Heart left ventricle (tissue), 16 donors: Measurements from ENCODE around the gene HELZ. TPM values are rescaled to one million over a fixed set of nuclear protein-coding genes. Genes with fewer than 3 reads are reported as not detected.

Experiments
- ATAC-seq, 4 donors: fragments of 200-7000 bp; cut with Tn5 transposase; one replicate each; pipeline ENCODE4 v1.9.1; 2020 to 2022; ENCODE audit warnings: moderate library complexity in 4 of 4, mild to moderate bottlenecking in 3 of 4, moderate number of reproducible peaks in 1 of 4
- DNase-seq, 5 donors: peaks; one replicate each; pipeline ENCODE4 v3.0.0-alpha.2; 2020
- H3K27ac ChIP-seq, 12 donors: fragments of 200-600 bp; sonication (generic) in 4 of 12; one replicate each; pipeline versions ENCODE4 v1.5.0 to v1.8.0; 2016 to 2022; ENCODE audit warnings: mild to moderate bottlenecking in 2 of 12
- H3K27me3 ChIP-seq, 9 donors: fragments of 200-600 bp; sonication (generic) in 2 of 9; one replicate each; pipeline versions ENCODE4 v1.5.1 to v1.8.0; 2016 to 2022; ENCODE audit warnings: mild to moderate bottlenecking in 3 of 9
- H3K36me3 ChIP-seq, 9 donors: fragments of 200-600 bp; sonication (generic) in 2 of 9; one replicate each; pipeline versions ENCODE4 v1.5.0 to v1.8.0; 2018 to 2022; ENCODE audit warnings: mild to moderate bottlenecking in 2 of 9
- H3K4me1 ChIP-seq, 12 donors: fragments of 200-600 bp; sonication (generic) in 4 of 12; one replicate each; pipeline versions ENCODE4 v1.5.0 to v1.8.0; 2016 to 2022; ENCODE audit warnings: mild to moderate bottlenecking in 3 of 12
- H3K4me3 ChIP-seq, 12 donors: fragments of 200-600 bp; sonication (generic) in 4 of 12; one replicate each; pipeline versions ENCODE4 v1.5.0 to v1.8.0; 2017 to 2022; ENCODE audit warnings: mild to moderate bottlenecking in 9 of 12, moderate library complexity in 4 of 12
- H3K9me3 ChIP-seq, 12 donors: fragments of 200-600 bp; sonication (generic) in 4 of 12; one replicate each; pipeline versions ENCODE4 v1.5.0 to v1.8.0; 2016 to 2022; ENCODE audit warnings: mild to moderate bottlenecking in 1 of 12
- CTCF ChIP-seq, 12 donors: fragments of 200-600 bp; sonication (generic) in 4 of 12; IDR thresholded peaks; one replicate each; pipeline versions ENCODE4 v1.5.0 to v1.8.0; 2018 to 2022; ENCODE audit warnings: antibody characterized with exemption in 12 of 12, mild to moderate bottlenecking in 5 of 12
- POLR2A ChIP-seq, 2 donors: fragments of 450-650 bp; IDR thresholded peaks; one replicate each; pipeline ENCODE4 v1.6.1; 2017; ENCODE audit warnings: antibody characterized with exemption in 2 of 2, mild to moderate bottlenecking in 2 of 2, moderate library complexity in 2 of 2
- WGBS, 4 donors: extraction: QIAGEN DNeasy Blood & Tissue Kit in 2 of 4; methylation state at CpG; one replicate each; pipeline versions ENCODE4 v1.1.5 to v1.1.7; 2013 to 2018; 5-methylcytosine and 5-hydroxymethylcytosine counted together
- intact Hi-C, 10 donors: fragments of 100-400 bp; cut with DNase I; formaldehyde crosslinking; loops; one replicate each; pipeline versions ENCODE4 v1.11.1 to v1.14.2; 2022
- polyA plus RNA-seq, 2 donors: library from polyadenylated mRNA; stranded (reverse); fragments of 200-250 nt; gene quantifications; one replicate each; pipeline ENCODE4 v1.2.3, GENCODE V29; 2013
- total RNA-seq, 9 donors: library from RNA; depleted of rRNA in 2 of 9; stranded (reverse); fragments of >200 nt in 2 of 9; fragmentation: NEBNext Ultra II Directional in 3 of 9; extraction: Animal tissue kit (Norgen Biotek cat#: 25700) in 3 of 9; gene quantifications; one replicate each; pipeline versions ENCODE4 v1.1.0 to v1.2.4, GENCODE V29; 2016 to 2023
- donor health status: ischemic (EF 13 %, LVEDD 7.1; RV severe dilation, severe dysfunction).
- donor health status: healthy with polysubstance abuse.
- donor health status: DM: no; HTN: yes; CAD: no.
- donor health status: DM: no; HTN: no; CAD: no.
- donor health status: ischemic (EF 25% LVEDD 6.9; RV normal size, moderate dysfunction).
- donor health status: ischemic (EF 25% LVEDD 5.7; RV mildly dilated, moderate dysfunction).
- donor health status: healthy.
- donor health status: DM: yes; HTN: yes; CAD: no.
- donor health status: ischemic (EF 35%, LVEDD 5.7; RV mildly dilated, moderate dysfunction).
- donor health status: nonischemic (EF 11% LVEDD 7.7; RV severe dilation, severe dysfunction).
- donor health status: DM: yes; HTN: yes; CAD: no.
- donor health status: PGD.
- donor health status: ischemic (EF 29% LVEDD 5.4; RV normal size, mild dysfunction).
- donor health status: nonischemic (EF 23%, LVEDD 6.1; RV moderate dilation, normal function).

Gene HELZ
- total and polyA plus RNA-seq, 11 donors, result 5.1 to 48.4 (median 30.3) TPM

DNA sequence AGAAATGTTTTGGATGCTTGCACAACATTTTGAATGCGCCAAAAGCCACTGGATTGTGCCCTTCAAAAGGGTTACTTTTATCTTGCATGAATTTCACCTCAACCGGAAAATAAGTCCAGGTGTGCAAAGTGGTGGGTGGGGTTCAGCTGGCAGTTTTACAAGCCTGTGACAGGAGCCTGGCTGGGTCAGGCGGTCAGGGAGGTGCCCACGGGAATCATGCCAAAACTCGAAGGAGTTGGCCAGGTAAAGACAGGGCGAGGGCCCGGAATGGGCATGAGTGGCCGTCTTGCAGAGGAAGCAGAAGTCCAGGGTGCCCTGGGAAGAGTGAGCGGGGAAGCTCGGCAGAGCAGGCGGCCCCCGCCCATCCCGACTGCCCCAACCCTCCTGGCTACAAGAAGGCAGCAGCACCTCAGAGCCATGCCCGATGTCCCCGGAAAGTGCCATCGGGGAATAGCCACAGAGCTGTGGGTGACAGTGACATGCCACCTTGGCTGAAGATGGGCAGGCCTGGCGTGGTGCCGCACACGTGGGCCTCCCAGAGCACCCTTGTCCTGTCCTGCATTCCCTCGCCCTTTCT lies 219.7 kb downstream of the HELZ start:
- Histone ChIP-seq H3K27me3 (no peaks in the 10 kb centered on the region), H3K36me3 (no peaks in the 10 kb centered on the region), H3K9me3 (no peaks in the 10 kb centered on the region), H3K27ac (no peak overlapping the region), H3K4me3 (no peak overlapping the region), H3K4me1 (peaks cover 0 to 5% (median 0%) of the 10 kb centered on the region in 12 donors)
- no peak for DNase-seq
- no peak for TF ChIP-seq CTCF (IDR thresholded peaks at IDR 0.05)
- TF ChIP-seq POLR2A (IDR thresholded peaks at IDR 0.05), result no peak
- ATAC-seq, result no peak
- intact Hi-C loops, result no loop called here
- 81 to 91% (median 87%) methylated on average over 17 to 20 of the region's 20 CpGs for WGBS, 4 donors

DNA sequence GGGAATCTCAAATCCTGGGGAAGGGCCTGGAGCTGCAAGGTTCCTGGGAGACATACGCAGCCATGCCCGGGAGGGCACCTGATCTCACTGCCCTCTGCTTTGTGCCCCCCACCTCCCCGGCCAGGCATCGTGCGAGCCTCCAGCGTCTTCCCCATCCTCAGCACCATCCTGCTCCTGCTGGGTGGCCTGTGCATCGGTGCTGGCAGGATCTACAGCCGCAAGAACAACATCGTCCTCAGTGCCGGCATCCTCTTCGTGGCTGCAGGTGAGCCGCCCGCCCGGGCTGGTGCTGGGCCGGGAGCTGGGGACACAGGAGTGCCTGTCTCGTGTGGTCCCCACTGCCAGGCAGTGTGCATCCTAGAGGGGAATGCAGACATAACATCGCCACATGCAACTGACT lies 220.3 kb downstream of the HELZ start:
- no peaks in the 10 kb centered on the region for H3K9me3 ChIP-seq
- H3K27me3 ChIP-seq, result no peaks in the 10 kb centered on the region
- peaks cover 0 to 5% (median 0%) of the 10 kb centered on the region in 12 donors for H3K4me1 ChIP-seq
- H3K36me3 ChIP-seq, result no peaks in the 10 kb centered on the region
- DNase-seq, result no peak
- no peak for TF ChIP-seq POLR2A (IDR thresholded peaks at IDR 0.05)
- no peak for TF ChIP-seq CTCF (IDR thresholded peaks at IDR 0.05)
- intact Hi-C loops, result no loop called here
- ATAC-seq, result no peak
- WGBS, 4 donors, result 91 to 96% (median 93%) methylated on average over 8 to 17 of the region's 17 CpGs
- H3K27ac ChIP-seq, result no peak overlapping the region
- no peak overlapping the region for H3K4me3 ChIP-seq

- no peak for ATAC-seq
- no peaks in the 10 kb centered on the region for H3K27me3 ChIP-seq
- H3K27ac ChIP-seq, result no peak overlapping the region
- intact Hi-C loops, result no loop called here
- no peaks in the 10 kb centered on the region for H3K9me3 ChIP-seq
- no peak overlapping the region for H3K4me3 ChIP-seq
- no peaks in the 10 kb centered on the region for H3K36me3 ChIP-seq
- 78 to 87% (median 85%) methylated on average over 9 to 12 of the region's 12 CpGs for WGBS, 4 donors
- peaks cover 0 to 5% (median 0%) of the 10 kb centered on the region in 12 donors for H3K4me1 ChIP-seq
- TF ChIP-seq POLR2A (IDR thresholded peaks at IDR 0.05) (no peak), CTCF (IDR thresholded peaks at IDR 0.05) (no peak)
- DNase-seq, result no peak
Observed at GRCh38 chr17:67022451-67022810, 222.6 kb downstream of the HELZ start.

DNA sequence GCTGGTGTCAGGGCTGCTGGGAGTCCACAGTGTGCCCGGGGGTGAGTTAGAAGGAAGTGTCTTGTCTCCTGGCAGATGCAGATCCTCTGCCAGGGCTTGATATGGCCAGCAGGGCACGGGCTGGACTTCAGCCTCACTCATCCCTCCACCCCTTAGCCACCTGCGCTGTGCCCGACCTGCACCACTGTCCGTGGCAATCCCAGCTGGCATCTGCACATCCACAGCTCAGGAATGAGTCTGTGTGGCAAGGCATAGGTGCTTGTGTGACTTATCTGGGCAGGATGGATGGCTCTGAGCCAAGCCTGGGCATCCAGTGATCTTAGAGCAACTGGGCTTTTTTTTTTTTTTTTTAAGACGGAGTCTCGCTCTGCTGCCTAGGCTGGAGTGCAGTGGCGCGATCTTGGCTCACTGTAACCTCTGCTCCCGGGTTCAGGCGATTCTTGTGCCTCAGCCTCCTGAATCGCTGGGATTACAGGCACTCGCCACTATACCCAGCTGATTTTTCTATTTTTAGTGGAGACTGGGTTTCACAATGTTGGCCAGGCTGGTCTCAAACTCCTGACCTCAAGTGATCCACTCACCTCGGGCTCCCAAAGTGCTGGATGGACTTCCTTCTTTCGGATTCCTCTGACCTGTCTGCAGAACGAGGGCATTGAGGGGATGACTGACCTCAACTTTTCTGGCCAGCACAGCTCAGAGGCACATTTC lies 223.1 kb downstream of the HELZ start:
- peaks cover 0 to 1% (median 0%) of the 10 kb centered on the region in 12 donors for H3K4me1 ChIP-seq
- no peaks in the 10 kb centered on the region for H3K36me3 ChIP-seq
- ATAC-seq, result no peak
- no peak for DNase-seq
- H3K27me3 ChIP-seq, result no peaks in the 10 kb centered on the region
- 61 to 72% (median 68%) methylated on average over 16 of the region's 16 CpGs for WGBS, 4 donors
- H3K27ac ChIP-seq, result no peak overlapping the region
- no peaks in the 10 kb centered on the region for H3K9me3 ChIP-seq
- TF ChIP-seq POLR2A (IDR thresholded peaks at IDR 0.05), result no peak
- TF ChIP-seq CTCF (IDR thresholded peaks at IDR 0.05), result no peak
- intact Hi-C loops, result no loop called here
- no peak overlapping the region for H3K4me3 ChIP-seq
